T-cell (primary cell): ENCODE results near the gene RYR1. TPM values are rescaled to one million over a fixed set of nuclear protein-coding genes. Genes with fewer than 3 reads are reported as not detected.
"Not testable (repeated sequence)": the region's sequence is repeated elsewhere in the genome, so short reads cannot be mapped to it uniquely, and the experiment has no call there.

Experiments
- ATAC-seq, 4 experiments: fragments of 200-7000 bp in 3 of 4; fragments of 150-1000 bp in 1 of 4; cut with Tn5 transposase; replicated peaks in 1 of 4; 1 replicate in 3 of 4; 2 replicates in 1 of 4; pipeline ENCODE4 v1.10.0; 2021; ENCODE audit warnings: moderate library complexity in 3 of 4, mild to moderate bottlenecking in 2 of 4, moderate number of reproducible peaks in 1 of 4
- CTCF ChIA-PET, 2 donors: fragments of 300-600 bp; sonication (Branson Sonifier 250); formaldehyde crosslinking; loops; one replicate each; lab custom pipeline; 2022; ENCODE audit warnings: antibody characterized with exemption in 2 of 2; lab: Charles Lee
- POLR2A ChIA-PET, 2 donors: fragments of 300-600 bp; sonication (Branson Sonifier 250); formaldehyde crosslinking; loops; one replicate each; lab custom pipeline; 2022; ENCODE audit warnings: antibody characterized with exemption in 2 of 2; lab: Charles Lee
- DNase-seq, 35 experiments: peaks; one replicate each; pipeline versions ENCODE4 v3.0.0 to v3.0.0-alpha.2; 2013 to 2023
- H3K27ac ChIP-seq: one replicate; pipeline ENCODE4 v1.5.1; 2013; ENCODE audit warnings: low read length
- H3K27me3 ChIP-seq, 2 experiments: replicated peaks in 1 of 2; 1 replicate in 1 of 2; 2 replicates in 1 of 2; pipeline versions ENCODE4 v1.6.1 to v1.7.0; 2013; ENCODE audit warnings: low read length in 1 of 2, mixed read lengths in 1 of 2; ENCODE audit not compliant: control insufficient read depth in 2 of 2, insufficient read depth in 2 of 2; ENCODE audit errors: extremely low read depth in 1 of 2
- H3K36me3 ChIP-seq, 2 donors: 1 replicate in 1 of 2; 2 replicates in 1 of 2; pipeline versions ENCODE4 v1.6.1 to v1.7.0; 2013; ENCODE audit warnings: low read length in 1 of 2; ENCODE audit not compliant: control insufficient read depth in 2 of 2, insufficient read depth in 1 of 2; ENCODE audit errors: extremely low read depth in 1 of 2
- H3K4me1 ChIP-seq, 2 experiments: 1 replicate in 1 of 2; 2 replicates in 1 of 2; pipeline versions ENCODE4 v1.6.1 to v1.7.0; 2013; ENCODE audit warnings: low read length in 2 of 2, mixed read lengths in 1 of 2; ENCODE audit not compliant: insufficient read depth in 2 of 2, control insufficient read depth in 1 of 2; ENCODE audit errors: extremely low read depth in 1 of 2
- H3K4me3 ChIP-seq, 2 donors: 1 replicate in 1 of 2; 2 replicates in 1 of 2; pipeline versions ENCODE4 v1.5.1 to v1.7.0; 2013; ENCODE audit warnings: mild to moderate bottlenecking in 2 of 2, low read length in 1 of 2, moderate library complexity in 1 of 2; ENCODE audit not compliant: control insufficient read depth in 1 of 2; ENCODE audit errors: extremely low read depth in 1 of 2
- H3K9me3 ChIP-seq: 2 replicates; pipeline ENCODE4 v1.7.0; 2013
- H3K27ac Mint-ChIP-seq, 2 donors: one replicate each; pipeline ENCODE4 v1.8.0; 2020 to 2021; ENCODE audit warnings: mild to moderate bottlenecking in 2 of 2, mixed read lengths in 2 of 2
- H3K27me3 Mint-ChIP-seq, 2 donors: one replicate each; pipeline ENCODE4 v1.8.0; 2021 to 2022; ENCODE audit warnings: mixed read lengths in 2 of 2
- H3K36me3 Mint-ChIP-seq: one replicate; pipeline ENCODE4 v1.8.0; 2021; ENCODE audit warnings: mixed read lengths
- H3K4me1 Mint-ChIP-seq, 3 donors: one replicate each; pipeline ENCODE4 v1.8.0; 2020 to 2022; ENCODE audit warnings: mixed read lengths in 3 of 3, mild to moderate bottlenecking in 1 of 3
- H3K4me3 Mint-ChIP-seq, 3 donors: one replicate each; pipeline ENCODE4 v1.8.0; 2020 to 2022; ENCODE audit warnings: mild to moderate bottlenecking in 3 of 3, mixed read lengths in 3 of 3, moderate library complexity in 3 of 3
- H3K9me3 Mint-ChIP-seq, 3 donors: one replicate each; pipeline ENCODE4 v1.8.0; 2020 to 2022; ENCODE audit warnings: mixed read lengths in 3 of 3
- WGBS: methylation state at CpG from one replicate; pipeline ENCODE4 v1.1.5; 2013; ENCODE audit warnings: missing lambda C conversion rate; ENCODE audit not compliant: insufficient coverage; 5-methylcytosine and 5-hydroxymethylcytosine counted together
- total RNA-seq, 35 experiments: library from RNA in 6 of 35; stranded (reverse) in 6 of 35; fragments of 120-200 nt in 1 of 35; gene quantifications; one replicate each; pipeline versions ENCODE4 v1.2.1 to v1.2.4 and lab custom pipeline; 2013 to 2026

Gene RYR1
- total RNA-seq, 5 donors from 2014 or later (not counting 1 experiment from before 2014, with no cell fraction given), result 1.1 to 3.8 (median 2.9) TPM

GRCh38 chr19:38619361-38620174 lies 186.1 kb downstream of the RYR1 start:
- peak overlapping the region; percentile 98 for H3K27ac Mint-ChIP-seq
- H3K27me3 Mint-ChIP-seq, result no peaks in the 10 kb centered on the region
- Histone ChIP-seq H3K4me3 (peak overlapping the region; percentile 95 to 96), H3K4me1 (peaks cover 11 to 54% of the 10 kb centered on the region in 2 experiments), H3K36me3 (peaks cover 0 to 44% of the 10 kb centered on the region in 2 donors), H3K27ac (peak overlapping the region; percentile 83), H3K27me3 (no peaks in the 10 kb centered on the region), H3K9me3 (no peaks in the 10 kb centered on the region)
- no peaks in the 10 kb centered on the region for H3K9me3 Mint-ChIP-seq
- ChIA-PET POLR2A (interaction anchor here in 1 of 2 donors (0.6 kb wide), 2 partner anchors 12 to 60 kb away, joined by 5 to 9 read pairs; no protein-coding TSS in a partner anchor), CTCF (interaction anchor here in 1 of 2 donors (0.5 to 2.1 kb wide), 5 partner anchors 15 to 383 kb away, joined by 3 to 21 read pairs (median 11); partner anchors contain the start of genes FAM98C, MRPS12 and SARS2)
- H3K36me3 Mint-ChIP-seq, result peaks cover 35% of the 10 kb centered on the region
- H3K4me1 Mint-ChIP-seq, result peaks cover 49 to 51% (median 50%) of the 10 kb centered on the region in 3 donors
- H3K4me3 Mint-ChIP-seq, result peak overlapping the region; percentile 96 to 98 (median 98)
- DNase-seq (no peak), ATAC-seq (no peak)
- WGBS, result 11% methylated on average over 19 of the region's 21 CpGs

- Mint-ChIP-seq H3K36me3 (peaks cover 43% of the 10 kb centered on the region), H3K27ac (no peak overlapping the region), H3K4me3 (no peak overlapping the region), H3K27me3 (no peaks in the 10 kb centered on the region), H3K4me1 (peaks cover 5 to 14% (median 12%) of the 10 kb centered on the region in 3 donors), H3K9me3 (no peaks in the 10 kb centered on the region)
- 93% methylated on average over 2 of the region's 3 CpGs for WGBS
- Histone ChIP-seq H3K4me1 (peaks cover 2 to 7% of the 10 kb centered on the region in 2 experiments), H3K36me3 (peaks cover 7 to 83% of the 10 kb centered on the region in 2 donors), H3K9me3 (no peaks in the 10 kb centered on the region), H3K4me3 (no peak overlapping the region), H3K27me3 (no peaks in the 10 kb centered on the region), H3K27ac (no peak overlapping the region)
- ATAC-seq (no peak), DNase-seq (no peak)
- ChIA-PET CTCF (interaction anchor here in 1 of 2 donors (0.7 kb wide), 1 partner anchor 92 kb away, joined by 3 read pairs; no protein-coding TSS in a partner anchor), POLR2A (interaction anchor here in 1 of 2 donors (0.7 kb wide), 1 partner anchor 13 kb away, joined by 3 read pairs; no protein-coding TSS in a partner anchor)
Observed at GRCh38 chr19:38624822-38625221, 191.3 kb downstream of the RYR1 start.

DNA sequence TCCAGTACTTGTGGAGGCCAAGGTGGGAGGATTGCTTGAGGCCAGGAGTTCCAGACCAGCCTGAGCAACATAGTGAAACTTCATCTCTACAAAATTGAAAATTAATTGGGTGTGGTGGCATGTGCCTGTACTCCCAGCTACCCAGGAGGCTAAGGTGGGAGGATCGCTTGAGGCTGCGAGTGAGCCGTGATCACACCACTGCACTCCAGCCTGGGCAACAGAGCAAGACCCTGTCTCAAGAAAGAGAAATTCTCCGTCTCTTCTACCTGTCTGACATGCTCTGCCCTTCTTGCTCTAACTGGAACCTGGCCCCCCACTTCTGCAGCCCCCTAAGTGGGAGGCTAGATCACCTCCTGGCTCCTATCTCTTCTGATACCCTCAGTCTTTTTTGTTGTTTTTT lies 192.9 kb downstream of the RYR1 start:
- Mint-ChIP-seq H3K9me3 (no peaks in the 10 kb centered on the region), H3K36me3 (peaks cover 48% of the 10 kb centered on the region), H3K4me3 (no peak overlapping the region), H3K4me1 (peaks cover 0 to 7% (median 3%) of the 10 kb centered on the region in 3 donors), H3K27ac (no peak overlapping the region), H3K27me3 (no peaks in the 10 kb centered on the region)
- Histone ChIP-seq H3K4me1 (no peaks in the 10 kb centered on the region), H3K36me3 (peaks cover 7 to 75% of the 10 kb centered on the region in 2 donors), H3K27ac (no peak overlapping the region), H3K9me3 (no peaks in the 10 kb centered on the region), H3K27me3 (no peaks in the 10 kb centered on the region), H3K4me3 (no peak overlapping the region)
- POLR2A ChIA-PET, result no interaction called here
- WGBS, result 100% methylated on average over 2 of the region's 4 CpGs
- CTCF ChIA-PET, result no interaction called here
- no peak for ATAC-seq
- no peak for DNase-seq

DNA sequence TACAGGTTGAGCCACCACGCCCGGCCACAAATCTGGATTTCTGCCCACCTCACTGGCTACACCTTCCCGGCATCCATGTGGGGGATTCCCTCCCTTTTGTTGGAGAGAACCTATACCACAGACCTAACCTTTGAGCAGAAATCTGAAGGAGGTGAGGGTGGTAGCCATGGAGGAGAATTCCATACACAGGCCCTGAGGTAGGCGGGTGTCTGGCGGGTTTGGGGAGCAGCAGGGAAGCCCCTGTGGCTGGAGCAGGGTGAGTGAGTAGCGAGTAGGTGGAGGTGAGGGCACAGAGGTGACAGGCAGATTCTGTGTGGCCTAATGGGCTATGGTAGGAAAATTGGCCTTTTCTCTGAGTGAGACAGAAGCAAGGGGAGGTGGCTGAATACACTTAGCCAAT lies 196.1 kb downstream of the RYR1 start:
- no peak overlapping the region for H3K4me3 ChIP-seq
- no peak overlapping the region for H3K27ac ChIP-seq
- Mint-ChIP-seq H3K27me3 (no peaks in the 10 kb centered on the region), H3K4me3 (no peak overlapping the region), H3K4me1 (peaks cover 2 to 8% (median 4%) of the 10 kb centered on the region in 3 donors), H3K27ac (no peak overlapping the region), H3K9me3 (no peaks in the 10 kb centered on the region), H3K36me3 (peaks cover 39% of the 10 kb centered on the region)
- ChIA-PET POLR2A (no interaction called here), CTCF (no interaction called here)
- H3K4me1 ChIP-seq, result peaks cover 0 to 3% of the 10 kb centered on the region in 2 experiments
- no peaks in the 10 kb centered on the region for H3K9me3 ChIP-seq
- no peaks in the 10 kb centered on the region for H3K27me3 ChIP-seq
- 82% methylated on average over 3 of the region's 6 CpGs for WGBS
- ATAC-seq (no peak), DNase-seq (no peak)
- peaks cover 7 to 61% of the 10 kb centered on the region in 2 donors for H3K36me3 ChIP-seq

- WGBS, result 94% methylated on average over 3 of the region's 11 CpGs
- H3K27me3 Mint-ChIP-seq, ATAC-seq, H3K27ac Mint-ChIP-seq, H3K27ac ChIP-seq, POLR2A ChIA-PET, H3K4me3 Mint-ChIP-seq, H3K27me3 ChIP-seq, DNase-seq, H3K9me3 ChIP-seq, H3K4me3 ChIP-seq, CTCF ChIA-PET, H3K9me3 Mint-ChIP-seq: not testable (repeated sequence)
- Histone ChIP-seq H3K36me3 (peaks cover under 1 to 57% of the 10 kb centered on the region in 2 donors), H3K4me1 (peaks cover 8 to 20% of the 10 kb centered on the region in 2 experiments)
- Mint-ChIP-seq H3K4me1 (peaks cover 15 to 22% (median 17%) of the 10 kb centered on the region in 3 donors), H3K36me3 (peaks cover 34% of the 10 kb centered on the region)
Observed at GRCh38 chr19:38631301-38631700, 197.8 kb downstream of the RYR1 start.

DNA sequence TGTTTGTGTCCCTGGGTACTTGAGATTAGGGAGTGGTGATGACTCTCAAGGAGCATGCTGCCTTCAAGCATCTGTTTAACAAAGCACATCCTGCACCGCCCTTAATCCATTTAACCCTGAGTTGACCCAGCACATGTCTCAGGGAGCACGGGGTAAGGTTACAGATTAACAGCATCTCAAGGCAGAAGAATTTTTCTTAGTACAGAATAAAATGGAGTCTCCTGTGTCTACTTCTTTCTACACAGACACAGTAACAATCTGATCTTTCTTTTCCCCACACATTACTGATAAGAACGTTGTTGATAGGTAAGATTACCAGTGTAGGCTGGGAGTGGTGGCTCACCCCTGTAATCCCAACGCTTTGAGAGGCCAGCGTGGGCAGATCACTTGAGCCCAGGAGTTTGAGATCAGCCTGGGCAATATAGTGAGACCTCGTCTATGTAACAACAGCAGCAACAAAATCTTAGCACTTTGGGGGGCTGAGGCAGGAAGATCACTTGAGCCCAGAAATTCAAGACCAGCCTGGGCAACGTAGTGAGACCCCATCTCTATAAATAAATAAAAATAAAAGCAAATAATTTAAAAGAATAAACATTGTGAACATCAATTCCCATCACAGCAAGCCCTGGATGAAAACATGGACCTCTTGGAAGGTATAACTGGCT lies 198.5 kb downstream of the RYR1 start:
- Histone ChIP-seq H3K36me3 (peaks cover 0 to 51% of the 10 kb centered on the region in 2 donors), H3K4me1 (peaks cover 13 to 26% of the 10 kb centered on the region in 2 experiments)
- H3K27ac ChIP-seq, DNase-seq, H3K27me3 Mint-ChIP-seq, ATAC-seq, H3K4me3 ChIP-seq, H3K4me3 Mint-ChIP-seq, CTCF ChIA-PET, H3K9me3 Mint-ChIP-seq, H3K9me3 ChIP-seq, H3K27me3 ChIP-seq, POLR2A ChIA-PET: not testable (repeated sequence)
- Mint-ChIP-seq H3K4me1 (peaks cover 21 to 28% (median 24%) of the 10 kb centered on the region in 3 donors), H3K27ac (peak overlapping the region in 1 of 2 donors; percentile 34), H3K36me3 (peaks cover 33% of the 10 kb centered on the region)
- WGBS, result 85% methylated on average over 2 of the region's 7 CpGs
